ENCODE results near the gene RGS12.

RGS12 gene

DNA sequence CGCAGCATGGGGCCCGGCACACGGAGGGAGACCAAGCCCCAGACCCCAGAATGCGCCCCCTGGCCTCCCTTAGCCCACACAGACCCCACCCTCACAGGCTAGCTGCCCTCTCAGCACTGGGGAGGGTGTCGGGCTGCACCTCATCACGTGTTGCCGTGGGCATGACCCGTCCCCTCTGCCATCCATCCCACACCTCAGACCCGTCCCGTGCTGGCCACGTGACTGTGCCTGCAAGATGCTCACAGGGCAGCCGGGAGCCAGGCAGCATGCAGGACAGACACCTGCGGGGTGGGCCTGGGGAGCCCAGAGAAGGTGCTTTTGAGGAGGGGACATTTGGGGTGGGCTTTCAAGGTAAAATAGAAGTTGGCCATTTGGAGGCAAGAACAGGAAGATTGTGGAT lies 39.0 kb upstream of the RGS12 start:
- DNase-seq (ENCODE audit: low spot score), result no peak

DNA sequence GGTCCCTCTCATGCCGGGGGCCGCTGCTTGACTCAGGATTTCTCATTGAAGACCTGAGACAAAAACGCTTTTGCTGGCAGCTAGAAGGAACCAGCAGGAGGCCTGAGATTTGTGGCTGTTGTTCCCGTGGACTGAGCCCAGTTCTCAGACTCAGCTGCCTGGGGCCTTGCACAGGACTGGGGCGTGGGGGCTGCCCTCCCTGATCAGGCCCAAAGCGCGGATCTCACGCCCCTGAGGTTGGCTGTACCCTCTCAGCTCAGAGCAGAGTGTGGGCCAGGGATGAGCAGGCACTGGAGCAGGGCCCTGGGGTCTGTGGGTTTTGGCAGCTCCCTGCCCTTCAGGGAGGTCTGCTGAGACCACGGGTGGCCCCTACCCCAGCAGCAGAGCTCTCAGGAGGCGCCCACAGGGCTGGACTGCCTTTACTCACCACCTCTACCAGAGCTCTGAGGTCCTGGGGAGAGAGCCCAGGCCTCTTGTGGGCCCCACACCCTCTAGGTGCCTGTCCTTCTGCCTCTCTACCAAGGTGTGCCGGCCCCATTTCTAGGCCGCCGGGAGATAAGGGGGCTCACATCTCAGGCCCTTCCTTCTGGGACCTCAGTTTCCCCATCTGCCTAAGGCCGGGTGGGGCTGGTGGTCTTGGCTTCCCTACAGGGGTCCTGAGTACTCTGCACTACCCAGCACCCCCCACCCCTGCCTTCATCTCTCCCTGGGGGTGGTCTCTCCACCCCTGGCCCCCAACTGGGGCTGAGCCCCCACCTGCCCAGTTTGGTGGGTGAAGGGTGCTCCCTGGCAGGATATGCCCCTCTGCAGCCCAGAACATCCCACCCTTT lies 38.3 kb upstream of the RGS12 start:
- DNase-seq (ENCODE audit: low spot score), result no peak

DNA sequence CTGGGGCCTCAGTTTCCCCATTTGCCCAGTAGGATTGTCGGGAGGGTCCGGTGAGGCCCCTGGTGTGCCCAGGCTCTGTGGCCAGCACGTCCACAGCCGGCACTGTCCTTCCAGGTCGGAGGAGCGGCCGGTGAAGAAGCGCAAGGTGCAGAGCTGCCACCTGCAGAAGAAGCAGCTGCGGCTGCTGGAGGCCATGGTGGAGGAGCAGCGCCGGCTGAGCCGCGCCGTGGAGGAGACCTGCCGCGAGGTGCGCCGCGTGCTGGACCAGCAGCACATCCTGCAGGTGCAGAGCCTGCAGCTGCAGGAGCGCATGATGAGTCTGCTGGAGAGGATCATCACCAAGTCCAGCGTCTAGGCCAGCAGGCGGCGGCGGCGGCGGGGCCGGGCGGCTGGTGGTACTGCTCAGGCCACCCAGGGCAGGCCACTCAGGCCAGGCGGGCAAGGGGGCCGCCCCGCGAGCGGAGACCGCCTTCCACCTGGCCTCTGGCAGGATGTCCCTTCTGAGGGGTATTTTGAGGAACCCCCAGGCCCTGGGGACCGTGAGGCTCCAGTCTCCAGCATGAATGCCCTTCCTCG lies 37.1 kb upstream of the RGS12 start:
- DNase-seq (ENCODE audit: low spot score), result no peak

DNA sequence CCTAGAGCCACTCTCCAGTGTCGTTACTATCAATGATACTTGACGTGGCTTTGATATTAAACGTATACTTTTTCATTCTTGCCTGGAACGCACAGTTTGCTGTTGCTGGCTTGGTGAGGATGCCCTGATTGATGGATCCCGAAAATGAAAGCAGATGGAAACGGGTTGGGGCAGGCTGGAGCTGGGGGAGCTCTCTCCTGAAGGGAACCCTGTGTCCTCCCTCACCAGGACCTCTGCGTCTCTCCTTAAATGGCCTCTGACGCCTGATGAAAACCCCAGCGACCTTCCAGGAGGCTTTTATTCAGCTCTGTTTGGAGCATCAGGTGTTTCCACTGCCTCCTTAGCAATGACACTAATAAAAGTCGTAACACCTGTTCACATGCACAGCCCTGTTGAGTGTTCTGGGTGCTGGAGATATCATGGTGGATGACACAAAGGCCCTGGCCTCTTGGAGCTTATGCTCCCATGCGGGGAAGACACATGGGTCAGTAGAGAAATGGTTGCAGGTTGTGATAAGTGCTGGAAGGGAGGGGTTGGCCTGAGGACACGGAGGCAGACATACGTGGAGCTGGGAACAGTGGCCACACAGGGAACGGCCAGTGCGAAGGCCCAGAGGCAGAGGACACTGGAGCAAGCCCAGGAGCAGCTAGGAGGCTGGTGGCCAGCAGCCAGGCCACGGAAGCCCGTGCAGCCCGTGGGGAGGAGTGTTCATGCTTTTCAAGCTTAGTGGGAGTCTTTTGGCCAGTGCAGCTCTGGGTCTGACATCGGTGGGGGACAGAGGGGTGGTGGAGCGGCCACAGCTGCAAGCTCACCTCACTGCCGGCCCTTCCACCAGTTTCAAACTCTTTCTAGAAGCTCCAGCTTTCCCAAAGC lies 36.4 kb upstream of the RGS12 start:
- no peak for DNase-seq (ENCODE audit: low spot score)

DNA sequence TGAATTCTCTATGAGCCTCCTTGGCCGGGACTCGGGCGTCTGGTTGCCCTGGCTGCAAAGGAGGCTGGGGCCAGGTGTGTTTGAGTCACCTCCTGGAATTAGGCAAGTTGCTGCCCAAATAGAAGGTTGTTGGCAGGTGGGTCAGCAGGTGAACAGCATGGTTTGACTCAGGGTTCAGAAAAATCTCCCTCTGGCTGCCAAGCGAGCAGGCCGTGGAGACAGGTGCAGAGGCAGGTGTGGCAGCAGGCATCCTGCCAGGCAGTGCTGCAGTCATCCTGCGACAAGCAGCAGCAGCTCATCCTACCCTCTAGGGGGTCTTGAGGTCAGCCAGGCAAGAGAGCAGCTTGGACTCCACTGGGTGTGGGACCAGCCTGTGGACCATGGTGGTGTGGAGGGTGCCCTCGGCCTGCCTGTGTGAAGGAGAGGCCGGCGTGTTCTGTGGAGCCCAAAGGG lies 35.7 kb upstream of the RGS12 start:
- peak; percentile 47 for DNase-seq (ENCODE audit: low spot score)

DNA sequence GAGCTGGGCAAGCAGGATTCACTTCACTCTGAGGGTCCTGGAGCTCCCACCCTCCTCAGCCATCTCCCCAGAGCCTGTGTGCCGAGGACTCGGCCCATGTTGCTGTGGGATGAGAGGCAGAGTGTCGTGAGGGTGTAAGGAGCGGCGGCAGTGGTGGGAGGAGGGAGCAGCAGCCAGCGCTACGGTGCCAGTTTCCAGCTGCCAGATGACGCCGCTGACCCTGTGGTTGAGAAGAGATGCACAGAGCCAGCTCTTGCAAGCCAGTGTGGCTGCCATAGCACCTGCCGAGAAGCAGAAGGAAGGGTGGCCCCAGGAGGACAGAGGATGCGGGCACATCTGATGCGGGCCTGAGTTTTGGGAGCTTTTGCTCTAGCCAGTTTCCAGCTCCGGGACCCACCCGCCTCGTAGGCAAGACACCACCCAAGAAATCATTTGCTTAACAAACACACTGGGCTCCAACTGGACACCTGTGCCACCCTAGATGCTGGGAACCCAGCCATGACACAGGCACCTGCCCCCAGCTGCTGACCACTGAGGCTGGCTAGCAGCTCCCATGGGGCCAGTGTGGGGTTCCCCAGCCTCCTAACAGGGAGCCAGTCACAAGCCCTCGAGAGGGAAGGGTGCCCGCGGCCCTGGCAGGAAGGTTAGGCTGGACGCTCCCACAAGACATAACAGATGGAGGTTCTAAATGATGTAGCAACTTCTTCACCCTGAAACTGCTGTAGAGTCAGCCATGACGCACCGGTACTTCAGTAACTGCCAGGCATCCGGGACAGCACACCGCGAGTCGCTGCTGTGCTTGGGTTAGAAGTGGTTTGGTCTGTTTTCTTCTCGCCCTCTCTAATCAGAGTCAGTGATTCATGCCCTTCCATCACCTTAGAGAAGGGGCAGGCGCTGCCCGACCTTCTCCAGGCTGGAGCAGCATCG lies 35.0 kb upstream of the RGS12 start:
- no peak for DNase-seq (ENCODE audit: low spot score)

DNA sequence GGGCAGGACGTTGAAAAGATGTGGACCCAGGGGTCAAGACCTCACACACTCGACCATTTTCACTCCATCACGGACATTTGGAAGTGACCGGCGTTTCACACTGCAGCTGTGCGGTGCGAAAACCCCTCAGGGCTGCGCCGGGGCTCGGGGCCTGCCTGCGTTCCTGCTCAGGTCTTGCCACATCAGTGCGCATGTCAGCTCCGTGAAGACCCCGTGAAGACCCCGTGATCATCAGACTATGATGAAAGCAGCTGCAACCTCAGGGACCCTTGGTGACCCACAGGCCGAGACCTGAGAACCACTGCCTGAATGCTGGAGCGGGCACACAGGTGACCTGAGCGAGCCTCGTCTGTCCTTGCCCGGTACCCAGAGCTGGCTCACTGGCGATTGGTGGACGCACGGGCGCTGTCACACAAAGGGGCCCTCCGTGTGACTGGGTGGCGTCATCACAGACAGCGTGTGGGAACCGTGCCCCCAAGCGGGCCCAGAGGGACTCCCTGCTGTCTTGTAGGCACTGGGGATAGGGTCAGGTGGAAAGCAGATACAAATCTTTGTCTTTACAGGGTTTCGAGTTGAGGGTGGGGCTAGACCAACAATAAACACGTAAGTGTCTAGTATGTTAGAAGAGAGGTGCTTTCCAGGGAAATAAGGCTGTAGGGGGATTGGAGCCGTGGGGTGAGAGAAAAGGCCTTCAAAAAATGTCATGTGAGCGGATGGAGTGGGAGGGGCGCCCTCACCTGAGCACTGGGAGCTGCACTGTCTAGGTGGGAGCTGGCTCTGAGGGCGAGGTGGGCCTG lies 31.2 kb upstream of the RGS12 start:
- no peak for DNase-seq (ENCODE audit: low spot score)

DNA sequence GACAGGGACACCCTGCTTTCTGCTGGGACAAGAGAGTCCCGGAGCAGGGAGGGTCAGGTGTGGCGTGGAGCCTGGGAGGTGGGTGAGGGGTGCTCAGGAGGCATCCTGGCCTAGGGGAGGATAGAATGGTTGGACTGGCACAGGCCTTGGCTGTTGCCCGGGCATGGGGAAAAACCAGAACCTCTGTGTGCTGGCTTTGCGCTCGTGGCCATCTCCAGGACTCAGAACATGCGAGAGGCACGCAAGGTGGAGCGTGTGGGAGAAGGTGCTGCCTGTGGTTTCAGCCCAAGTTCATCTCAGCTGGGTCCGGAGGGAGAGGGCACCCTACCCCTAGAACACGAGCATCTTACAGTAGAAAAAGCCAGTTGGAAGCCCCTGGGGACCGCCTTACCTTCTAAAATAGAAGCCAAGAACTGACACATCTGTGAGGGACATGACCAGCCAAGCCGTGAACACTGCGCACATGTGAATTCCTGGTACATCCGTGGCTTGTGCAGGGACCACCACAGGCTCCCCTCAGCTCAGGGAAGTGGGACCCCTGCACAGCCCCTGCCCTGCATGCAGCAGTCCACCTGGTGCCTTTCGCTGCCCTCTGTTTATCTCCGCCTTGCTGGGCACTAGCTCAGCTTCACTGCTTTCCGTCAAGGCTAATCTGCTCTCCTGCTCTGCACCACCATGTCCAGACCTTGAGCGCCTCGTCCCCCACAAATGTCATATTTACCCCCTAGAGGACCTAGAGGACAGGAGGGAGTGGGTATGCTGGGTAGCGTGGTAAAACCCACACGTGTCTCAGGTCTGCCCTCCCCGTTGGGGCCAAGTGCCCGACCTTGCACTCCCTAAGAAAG lies 30.4 kb upstream of the RGS12 start:
- DNase-seq (ENCODE audit: low spot score), result no peak

DNA sequence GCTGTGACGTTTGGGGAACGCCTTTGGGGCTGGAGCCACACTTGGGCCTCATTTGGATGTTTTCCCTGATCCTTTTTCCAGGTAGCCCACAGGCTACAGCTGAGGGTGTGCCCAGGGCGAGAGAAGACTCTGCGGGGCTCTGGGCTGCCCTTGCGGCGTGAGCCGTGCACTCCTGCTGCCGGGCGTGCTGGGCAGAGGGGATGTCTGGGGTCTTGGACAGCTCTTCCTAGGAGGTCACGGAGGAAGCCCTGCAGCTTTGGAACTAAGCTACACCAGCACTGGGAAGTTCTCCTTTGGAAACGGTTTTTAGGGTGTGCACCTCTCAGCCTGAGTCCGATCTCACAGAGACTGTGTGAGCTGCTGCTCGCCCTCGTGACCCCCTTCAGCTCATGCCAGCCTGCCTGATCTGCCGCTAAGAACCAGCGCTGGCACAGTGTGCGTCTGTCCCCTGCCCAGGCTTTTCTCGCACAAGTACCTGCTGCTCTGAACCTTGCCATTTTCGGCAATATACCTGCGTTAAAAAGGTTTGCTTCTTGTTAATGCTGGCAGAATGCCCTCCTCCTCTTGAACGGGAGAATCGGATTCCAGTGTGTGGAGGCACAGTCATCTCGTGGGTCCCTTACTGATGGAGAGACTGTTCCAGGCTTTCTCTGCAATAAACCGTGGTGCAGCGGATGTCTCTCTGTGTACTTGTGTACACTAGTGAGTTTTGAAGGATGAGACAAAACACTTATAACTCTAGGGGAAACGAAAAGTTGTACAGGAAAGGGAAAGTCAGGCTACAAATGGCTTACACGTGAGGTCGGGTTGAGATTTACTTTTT lies 29.6 kb upstream of the RGS12 start:
- DNase-seq (ENCODE audit: low spot score), result no peak

DNA sequence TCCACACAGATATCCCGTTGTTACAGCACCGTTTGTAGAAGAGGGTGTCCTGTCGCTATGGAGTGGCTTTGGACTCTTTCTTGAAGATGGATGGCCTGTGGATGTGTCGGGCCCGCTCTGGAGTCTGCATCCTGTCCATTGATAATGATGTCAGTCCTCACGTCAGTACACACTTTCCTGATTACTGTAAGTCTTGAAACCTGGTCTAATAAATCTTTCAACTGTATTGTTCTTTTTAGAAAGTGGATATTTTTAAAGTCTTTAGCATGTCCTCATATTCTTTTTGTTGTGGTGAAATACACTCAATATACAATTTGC lies 29.0 kb upstream of the RGS12 start:
- DNase-seq (ENCODE audit: low spot score), result no peak

DNA sequence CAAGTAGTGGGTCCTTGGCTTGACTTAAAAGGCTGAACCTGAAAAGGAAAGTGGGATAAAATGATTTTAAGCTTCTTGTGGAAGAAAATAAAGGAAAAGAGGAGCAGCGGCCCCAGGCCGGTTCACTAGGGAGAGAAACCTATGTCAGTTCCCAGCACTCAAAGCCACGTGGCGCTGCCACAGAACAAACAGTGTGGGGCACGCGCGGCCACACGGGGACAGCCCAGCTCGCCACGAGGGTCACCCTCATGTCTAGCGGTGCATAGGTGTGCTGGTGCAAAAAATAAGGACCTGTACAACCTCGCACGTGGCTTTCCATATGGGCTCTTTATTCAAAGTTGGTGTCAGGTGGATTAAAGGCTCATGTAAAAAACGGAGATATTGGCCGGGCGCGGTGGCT lies 26.7 kb upstream of the RGS12 start:
- no peak for DNase-seq (ENCODE audit: low spot score)

DNA sequence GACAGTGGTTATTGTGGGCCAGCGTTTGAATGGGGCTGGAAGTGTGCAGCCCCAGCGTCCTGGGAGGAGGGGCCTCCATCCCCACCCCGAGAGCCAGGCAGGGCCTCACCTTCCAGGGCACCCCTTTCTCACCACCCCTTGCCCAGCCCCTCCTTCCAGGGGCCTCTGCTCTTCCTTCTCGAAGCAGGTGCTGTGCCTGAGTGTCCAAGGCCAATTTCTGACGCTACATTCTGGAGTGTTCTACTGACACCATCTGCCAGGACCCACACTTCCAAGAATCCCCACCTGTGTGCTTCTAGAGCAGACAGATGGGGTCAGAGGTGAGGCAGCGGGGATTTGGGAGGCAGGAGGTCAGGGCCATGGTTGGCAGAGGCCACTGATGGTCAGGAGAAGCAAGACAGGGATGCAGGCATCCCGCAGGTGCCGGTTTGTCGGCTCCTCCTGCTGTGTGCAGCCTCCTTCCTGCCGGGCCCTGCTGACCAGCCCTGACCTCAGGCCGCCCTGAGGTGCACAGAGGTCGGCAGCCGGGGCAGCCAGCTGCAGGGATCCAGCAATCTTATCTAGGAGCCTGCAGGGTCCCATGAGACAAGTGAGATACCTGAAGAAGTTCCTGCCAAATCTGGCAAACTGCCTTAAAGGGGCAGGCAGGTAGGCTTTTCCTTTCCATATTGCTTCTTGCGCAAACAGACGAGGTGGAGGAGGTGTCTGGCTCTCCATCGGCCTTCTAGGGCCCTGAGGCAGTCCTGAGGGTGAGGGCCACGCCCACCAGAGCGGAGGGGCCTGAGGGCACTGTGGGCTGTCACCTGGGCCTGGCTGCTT lies 25.0 kb upstream of the RGS12 start:
- peak; percentile 73 for DNase-seq (ENCODE audit: low spot score)

DNA sequence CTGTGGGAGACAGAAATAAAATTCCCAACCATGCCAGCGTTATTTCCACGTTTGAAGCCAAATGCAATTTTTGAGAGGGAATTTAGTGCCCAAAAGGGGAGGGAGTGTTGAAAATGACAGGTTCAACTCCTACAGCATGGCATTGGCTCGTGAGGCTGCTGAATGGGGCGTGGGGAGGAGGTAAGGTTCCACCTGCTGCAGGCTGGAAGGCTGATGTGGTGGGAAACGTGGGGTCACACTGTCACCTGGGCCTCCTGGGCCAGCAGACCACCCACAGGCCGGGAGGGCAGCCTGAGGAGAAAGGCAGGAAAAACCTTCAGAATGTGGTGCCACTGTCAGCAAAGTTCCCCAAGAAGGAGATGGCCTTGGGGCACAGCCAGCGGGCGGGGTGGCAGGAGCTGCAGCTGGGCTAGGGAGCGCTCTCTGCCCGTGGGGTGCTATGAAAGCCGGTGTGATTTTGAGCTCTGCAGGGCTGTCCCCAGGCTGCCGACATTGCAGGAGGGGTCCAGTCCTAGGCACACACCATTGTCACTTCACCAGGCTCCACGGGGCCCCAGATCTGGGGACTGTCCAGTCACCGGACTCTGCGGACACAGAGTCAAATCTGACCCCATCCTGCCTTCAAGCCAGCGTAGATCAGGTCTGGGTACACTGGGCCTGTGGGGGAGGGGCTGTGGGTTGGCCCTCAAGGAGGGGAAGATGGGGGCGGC lies 24.3 kb upstream of the RGS12 start:
- no peak for DNase-seq (ENCODE audit: low spot score)

DNA sequence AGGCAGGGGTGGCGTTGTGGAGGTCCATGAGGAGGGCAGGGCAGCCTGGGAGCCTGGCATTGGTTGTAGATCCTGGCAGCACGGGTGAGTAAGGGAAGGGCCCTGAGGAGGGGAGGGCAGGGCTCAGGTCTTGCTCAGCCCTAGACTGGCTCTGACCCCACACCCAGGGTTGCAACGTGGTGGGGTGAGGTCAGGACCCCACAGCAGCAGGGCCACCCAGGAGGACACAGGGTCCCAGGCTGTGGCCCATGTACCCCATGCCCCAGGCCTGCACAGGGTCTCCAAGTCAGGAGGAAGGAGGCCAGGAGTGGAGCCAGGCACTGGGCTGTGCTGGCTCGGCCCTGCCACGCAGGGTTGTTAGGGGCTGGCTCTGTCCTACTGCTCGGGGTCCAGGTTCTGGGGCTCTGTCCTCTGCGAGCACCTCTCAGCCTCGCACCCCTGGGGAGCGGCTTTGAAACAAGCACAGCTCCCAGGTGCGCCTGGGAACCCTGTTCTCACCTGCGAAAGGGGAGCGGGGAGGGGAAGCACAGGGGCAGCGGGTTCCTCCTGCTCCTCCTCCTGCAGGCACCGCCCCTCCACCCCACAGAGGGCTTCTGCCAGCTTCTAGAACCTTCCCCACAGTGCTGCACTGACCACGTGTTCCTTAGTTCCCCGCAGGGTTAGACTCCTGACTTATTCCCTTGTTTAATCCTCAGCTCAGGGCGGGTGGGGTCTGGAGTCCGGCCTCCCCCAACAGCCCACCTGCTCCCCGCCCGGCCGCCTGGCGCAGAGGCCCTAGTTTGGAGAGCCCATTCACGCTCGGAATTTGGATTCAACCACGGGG lies 23.5 kb upstream of the RGS12 start:
- no peak for DNase-seq (ENCODE audit: low spot score)

DNA sequence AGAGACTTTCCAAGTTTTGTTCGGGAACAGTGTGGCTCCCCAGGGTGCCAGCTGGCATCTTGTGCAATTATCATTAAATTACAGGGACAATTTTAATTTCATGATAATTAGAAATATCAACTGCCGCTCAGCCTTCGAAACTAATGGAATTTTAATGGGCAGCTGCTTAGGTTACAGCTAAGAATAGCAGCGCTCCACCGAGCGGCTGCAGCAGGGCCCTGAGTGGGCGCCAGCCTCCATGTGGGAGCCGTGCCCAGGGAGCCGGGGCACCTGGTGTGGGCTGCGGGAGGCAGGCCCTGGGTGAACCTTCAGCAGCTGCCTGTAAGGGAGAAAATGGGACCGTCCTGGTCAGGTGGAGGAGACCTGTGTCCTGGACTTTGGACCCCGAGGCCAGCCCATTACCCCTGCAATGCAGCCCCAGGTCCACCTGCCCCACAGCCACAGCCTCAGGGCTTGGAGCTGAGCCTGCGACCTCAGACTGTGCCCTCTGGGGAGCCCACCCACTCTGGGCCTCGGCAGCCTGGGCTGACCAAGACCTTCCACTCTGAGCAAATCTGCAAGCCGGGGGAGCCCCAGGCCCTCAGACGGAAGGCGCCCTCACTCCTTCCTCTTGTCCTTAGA lies 22.7 kb upstream of the RGS12 start:
- DNase-seq (ENCODE audit: low spot score), result no peak

DNA sequence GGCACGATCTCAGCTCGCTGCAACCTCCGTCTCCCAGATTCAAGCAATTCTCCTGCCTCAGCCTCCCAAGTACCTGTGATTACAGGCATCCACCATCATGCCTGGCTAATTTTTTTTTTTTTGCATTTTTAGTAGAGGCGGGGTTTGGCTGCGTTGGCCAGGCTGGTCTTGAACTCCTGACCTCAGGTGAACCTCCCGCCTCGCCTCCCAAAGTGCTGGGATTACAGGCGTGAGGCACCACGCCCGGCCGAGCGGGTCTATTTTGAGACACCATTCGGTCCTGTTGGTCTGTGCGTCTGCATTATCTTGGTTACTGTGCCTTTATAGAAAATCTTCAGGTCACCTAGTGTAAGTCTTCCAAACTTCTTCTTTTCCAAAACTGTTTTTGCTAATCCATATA lies 21.7 kb upstream of the RGS12 start:
- no peak for DNase-seq (ENCODE audit: low spot score)

Data from cerebellar cortex (tissue), 1 donor.